HCT116 (cell line): ENCODE results near the gene PHF2. TPM values are rescaled to one million over a fixed set of nuclear protein-coding genes. Genes with fewer than 3 reads are reported as not detected.

Experiments used
- ATAC-seq: fragments of 200-7000 bp; cut with Tn5 transposase; 2 replicates; pipeline ENCODE4 v1.9.1; 2020; ENCODE audit warnings: mild to moderate bottlenecking, moderate library complexity
- BruUV-seq: library from RNA; stranded (reverse); fragments of 400-500 nt; replicated peaks from 2 replicates; lab custom pipeline; 2021; lab: Mats Ljungman, UMichigan
- CTCF ChIA-PET: fragments of 300-600 bp; sonication (Branson Sonifier 250); formaldehyde crosslinking; loops from one replicate; lab custom pipeline; 2021; ENCODE audit warnings: antibody characterized with exemption; lab: Charles Lee
- POLR2A ChIA-PET: fragments of 300-600, 350-600 bp; sonication (Branson Sonifier 250); formaldehyde crosslinking; loops from one replicate; lab custom pipeline; 2021; ENCODE audit warnings: antibody characterized with exemption; lab: Charles Lee
- RAD21 ChIA-PET, 2 experiments: fragments of 300-600 bp; sonication (Branson Sonifier 250); formaldehyde crosslinking; loops; one replicate each; lab custom pipeline; 2023; ENCODE audit warnings: low total read pairs in 2 of 2; ENCODE audit not compliant: uncharacterized antibody in 2 of 2, unreplicated experiment in 2 of 2, low non-redundant PET in 1 of 2; lab: Charles Lee
- DNase-seq: peaks from one replicate; pipeline ENCODE4 v3.0.0-alpha.2; 2010; ENCODE audit warnings: low read depth, low spot score
- H2AFZ ChIP-seq: fragments of 200-600 bp; shearing (Covaris generic), sonication (generic); 2 replicates; pipeline ENCODE4 v1.6.1; 2017; ENCODE audit warnings: low read depth, mixed run types, mixed read lengths, antibody characterized with exemption, low read length; ENCODE audit not compliant: poor library complexity, severe bottlenecking
- H3K27ac ChIP-seq: 2 replicates; pipeline ENCODE4 v1.5.1; 2012; ENCODE audit warnings: low read depth, low read length
- H3K27me3 ChIP-seq: fragments of 200-600 bp; sonication (generic); 2 replicates; pipeline ENCODE4 v1.6.1; 2016; ENCODE audit warnings: mixed run types, low read length, mixed read lengths; ENCODE audit not compliant: insufficient read depth
- H3K36me3 ChIP-seq, 2 experiments: fragments of 200-500 bp in 1 of 2; fragments of 200-600 bp in 1 of 2; sonication (Bioruptor generic) in 1 of 2; sonication (generic) in 1 of 2; 2 replicates each; pipeline versions ENCODE4 v1.5.1 to v1.6.1; 2014 to 2016; ENCODE audit warnings: low read length in 2 of 2, inconsistent platforms in 1 of 2, mixed read lengths in 1 of 2, mixed run types in 1 of 2; ENCODE audit not compliant: insufficient read depth in 2 of 2, control insufficient read depth in 1 of 2
- H3K4me1 ChIP-seq, 2 experiments: fragments of 200-600 bp in 1 of 2; sonication (generic) in 1 of 2; 2 replicates each; pipeline versions ENCODE4 v1.5.1 to v1.6.1; 2012 to 2017; ENCODE audit warnings: low read length in 2 of 2, inconsistent platforms in 1 of 2, mild to moderate bottlenecking in 1 of 2, mixed read lengths in 1 of 2, mixed run types in 1 of 2, moderate library complexity in 1 of 2; ENCODE audit not compliant: insufficient read depth in 2 of 2, control insufficient read depth in 1 of 2
- H3K4me2 ChIP-seq: fragments of 200-600 bp; sonication (generic); 2 replicates; pipeline ENCODE4 v1.6.1; 2017; ENCODE audit warnings: mixed run types, low read length, mixed read lengths
- H3K4me3 ChIP-seq, 2 experiments: fragments of 200-600 bp in 1 of 2; sonication (generic) in 1 of 2; replicated peaks in 1 of 2; 2 replicates each; pipeline ENCODE4 v1.5.1; 2011 to 2016; ENCODE audit warnings: low read length in 2 of 2, control low read depth in 1 of 2, low read depth in 1 of 2, mild to moderate bottlenecking in 1 of 2, mixed read lengths in 1 of 2, mixed run types in 1 of 2
- H3K79me2 ChIP-seq: fragments of 200-600 bp; sonication (generic); 2 replicates; pipeline ENCODE4 v1.6.1; 2017; ENCODE audit warnings: mild to moderate bottlenecking, mixed run types, low read length, moderate library complexity, mixed read lengths; ENCODE audit not compliant: insufficient read depth
- H3K9ac ChIP-seq: fragments of 200-600 bp; sonication (generic); 2 replicates; pipeline ENCODE4 v1.6.1; 2016; ENCODE audit warnings: low read length, mixed read lengths
- H3K9me2 ChIP-seq: fragments of 200-600 bp; sonication (generic), shearing (Covaris generic); 2 replicates; pipeline ENCODE4 v1.6.1; 2017; ENCODE audit warnings: mixed run types, mild to moderate bottlenecking, moderate library complexity; ENCODE audit not compliant: insufficient read depth
- H3K9me3 ChIP-seq, 2 experiments: fragments of 200-500 bp in 1 of 2; fragments of 200-600 bp in 1 of 2; sonication (Bioruptor generic) in 1 of 2; sonication (generic) in 1 of 2; 2 replicates each; pipeline ENCODE4 v1.6.1; 2014 to 2017; ENCODE audit warnings: low read length in 2 of 2, mixed read lengths in 2 of 2, inconsistent platforms in 1 of 2, low read depth in 1 of 2, mild to moderate bottlenecking in 1 of 2, mixed run types in 1 of 2, moderate library complexity in 1 of 2; ENCODE audit not compliant: control insufficient read depth in 1 of 2, insufficient read depth in 1 of 2
- H4K20me1 ChIP-seq: fragments of 200-600 bp; sonication (generic), shearing (Covaris generic); 2 replicates; pipeline ENCODE4 v1.6.1; 2017; ENCODE audit warnings: mixed run types, mild to moderate bottlenecking, moderate library complexity; ENCODE audit not compliant: insufficient read depth
- ATF3 ChIP-seq: IDR thresholded peaks from 2 replicates; pipeline ENCODE4 v1.6.1; 2012
- CBX3 ChIP-seq: IDR thresholded peaks from 2 replicates; pipeline ENCODE4 v1.6.1; 2012; ENCODE audit warnings: low read depth
- CEBPB ChIP-seq: IDR thresholded peaks from 2 replicates; pipeline ENCODE4 v1.6.1; 2012; ENCODE audit warnings: low read depth
- EZH2 ChIP-seq: fragments of 200-600 bp; sonication (generic); IDR thresholded peaks from 2 replicates; pipeline ENCODE4 v1.6.1; 2017; ENCODE audit warnings: antibody characterized with exemption, mixed run types
- EZH2phosphoT487 ChIP-seq: fragments of 200-600 bp; IDR thresholded peaks from 2 replicates; pipeline ENCODE4 v1.6.1; 2018; ENCODE audit warnings: antibody characterized with exemption, borderline replicate concordance
- FOSL1 ChIP-seq: IDR thresholded peaks from 2 replicates; pipeline ENCODE4 v1.6.1; 2012; ENCODE audit warnings: low read depth
- JUND ChIP-seq: IDR thresholded peaks from 2 replicates; pipeline ENCODE4 v1.6.1; 2012
- MAX ChIP-seq: IDR thresholded peaks from 2 replicates; pipeline ENCODE4 v1.6.1; 2012
- POLR2A ChIP-seq: IDR thresholded peaks from 2 replicates; pipeline ENCODE4 v1.7.0; 2011; ENCODE audit warnings: borderline replicate concordance; ENCODE audit not compliant: insufficient read depth, insufficient read length; ENCODE audit errors: extremely low read depth
- RAD21 ChIP-seq: IDR thresholded peaks from 2 replicates; pipeline ENCODE4 v1.6.1; 2012; ENCODE audit warnings: low read depth, mild to moderate bottlenecking
- REST ChIP-seq: IDR thresholded peaks from 2 replicates; pipeline ENCODE4 v1.6.1; 2012; ENCODE audit warnings: low read depth
- SIN3A ChIP-seq: IDR thresholded peaks from 2 replicates; pipeline ENCODE4 v1.6.1; 2012; ENCODE audit warnings: low read depth
- SP1 ChIP-seq: IDR thresholded peaks from 2 replicates; pipeline ENCODE4 v1.6.1; 2012; ENCODE audit warnings: low read depth
- SRF ChIP-seq: IDR thresholded peaks from 2 replicates; pipeline ENCODE4 v1.6.1; 2012; ENCODE audit warnings: low read depth
- ZBTB33 ChIP-seq: IDR thresholded peaks from 2 replicates; pipeline ENCODE4 v1.6.1; 2011; ENCODE audit warnings: mild to moderate bottlenecking, low read length, moderate library complexity; ENCODE audit not compliant: insufficient replicate concordance; ENCODE audit errors: extremely low read depth
- ZNF274 ChIP-seq: fragments of 200-500 bp; sonication (Bioruptor generic); IDR thresholded peaks from 2 replicates; pipeline ENCODE4 v1.6.1; 2014; ENCODE audit warnings: mild to moderate bottlenecking, low read depth, low read length, inconsistent platforms
- intact Hi-C: fragments of 100-400 bp; cut with micrococcal nuclease; formaldehyde crosslinking; loops from 2 replicates; pipeline ENCODE4 v1.10.0; 2022
- total RNA-seq: library from RNA; stranded (reverse); gene quantifications from one replicate; pipeline ENCODE4 v1.2.1, GENCODE V29; 2021; ENCODE audit not compliant: unreplicated experiment

Gene PHF2
- total RNA-seq, 1 experiment from 2014 or later, result 20.6 TPM

- TF ChIP-seq ZBTB33 (no peak), POLR2A (no peak), SIN3A (no peak), FOSL1 (no peak), CBX3 (no peak), MAX (no peak), JUND (no peak), SP1 (no peak)
- TF ChIP-seq, all 23 proteins: peak for 0
Observed at GRCh38 chr9:93677641-93678136, 101.3 kb downstream of the PHF2 start (continued).

GRCh38 chr9:93678199-93679019 is 102.0 kb downstream of the PHF2 start:
- Histone ChIP-seq H3K4me2 (no peak overlapping the region), H2AFZ (no peak overlapping the region), H3K4me3 (no peak overlapping the region), H3K27ac (no peak overlapping the region), H3K4me1 (peaks cover 3 to 5% of the 10 kb centered on the region in 2 experiments; a peak in 1 of 4 replicates), H3K79me2 (no peaks in the 10 kb centered on the region), H4K20me1 (no peaks in the 10 kb centered on the region), H3K9me2 (no peaks in the 10 kb centered on the region), H3K36me3 (no peaks in the 10 kb centered on the region), H3K9ac (no peak overlapping the region), H3K9me3 (no peaks in the 10 kb centered on the region), H3K27me3 (no peaks in the 10 kb centered on the region)
- BruUV-seq, result no TSS peak
- ChIA-PET RAD21 (no interaction called here), CTCF (no interaction called here), POLR2A (no interaction called here)
- intact Hi-C loops, result no loop called here
- ATAC-seq, result no peak
- TF ChIP-seq CEBPB (no peak), ATF3 (no peak), ZBTB33 (no peak), EZH2phosphoT487 (no peak), SP1 (no peak), JUND (no peak), REST (no peak), RAD21 (no peak), SIN3A (no peak), ZNF274 (no peak), EZH2 (no peak), SRF (no peak)
- no peak for DNase-seq
